ENCODE measurements around the gene COL1A2. TPM values are rescaled to one million over a fixed set of nuclear protein-coding genes. Genes with fewer than 3 reads are reported as not detected.

The COL1A2 gene
- not detected for polyA plus RNA-seq (2012; ENCODE audit: insufficient read depth, insufficient read length, low read depth)

DNA sequence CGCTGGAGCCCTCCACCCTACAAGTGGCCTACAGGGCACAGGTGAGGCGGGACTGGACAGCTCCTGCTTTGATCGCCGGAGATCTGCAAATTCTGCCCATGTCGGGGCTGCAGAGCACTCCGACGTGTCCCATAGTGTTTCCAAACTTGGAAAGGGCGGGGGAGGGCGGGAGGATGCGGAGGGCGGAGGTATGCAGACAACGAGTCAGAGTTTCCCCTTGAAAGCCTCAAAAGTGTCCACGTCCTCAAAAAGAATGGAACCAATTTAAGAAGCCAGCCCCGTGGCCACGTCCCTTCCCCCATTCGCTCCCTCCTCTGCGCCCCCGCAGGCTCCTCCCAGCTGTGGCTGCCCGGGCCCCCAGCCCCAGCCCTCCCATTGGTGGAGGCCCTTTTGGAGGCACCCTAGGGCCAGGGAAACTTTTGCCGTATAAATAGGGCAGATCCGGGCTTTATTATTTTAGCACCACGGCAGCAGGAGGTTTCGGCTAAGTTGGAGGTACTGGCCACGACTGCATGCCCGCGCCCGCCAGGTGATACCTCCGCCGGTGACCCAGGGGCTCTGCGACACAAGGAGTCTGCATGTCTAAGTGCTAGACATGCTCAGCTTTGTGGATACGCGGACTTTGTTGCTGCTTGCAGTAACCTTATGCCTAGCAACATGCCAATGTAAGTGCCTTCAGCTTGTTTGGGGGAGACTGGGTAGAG, at the start of gene COL1A2:
TSS of gene COL1A2 (plus strand) at position 459 of the 704 bp plus-strand sequence. CDS start at position 596, 137 bp downstream.
- H3K27me3 ChIP-seq = peaks cover 4% of the 10 kb centered on the region; the same call in 1 of the 2 replicates
- H3K36me3 ChIP-seq = no peaks in the 10 kb centered on the region
- H3K9me3 ChIP-seq = no peaks in the 10 kb centered on the region
- no peak within 1 kb of the TSS for H3K4me3 ChIP-seq (ENCODE audit: low read depth, low read length)
- no peak for DNase-seq
- no peaks in the 10 kb centered on the region for H3K4me1 ChIP-seq
- TF ChIP-seq, protein P1, sequence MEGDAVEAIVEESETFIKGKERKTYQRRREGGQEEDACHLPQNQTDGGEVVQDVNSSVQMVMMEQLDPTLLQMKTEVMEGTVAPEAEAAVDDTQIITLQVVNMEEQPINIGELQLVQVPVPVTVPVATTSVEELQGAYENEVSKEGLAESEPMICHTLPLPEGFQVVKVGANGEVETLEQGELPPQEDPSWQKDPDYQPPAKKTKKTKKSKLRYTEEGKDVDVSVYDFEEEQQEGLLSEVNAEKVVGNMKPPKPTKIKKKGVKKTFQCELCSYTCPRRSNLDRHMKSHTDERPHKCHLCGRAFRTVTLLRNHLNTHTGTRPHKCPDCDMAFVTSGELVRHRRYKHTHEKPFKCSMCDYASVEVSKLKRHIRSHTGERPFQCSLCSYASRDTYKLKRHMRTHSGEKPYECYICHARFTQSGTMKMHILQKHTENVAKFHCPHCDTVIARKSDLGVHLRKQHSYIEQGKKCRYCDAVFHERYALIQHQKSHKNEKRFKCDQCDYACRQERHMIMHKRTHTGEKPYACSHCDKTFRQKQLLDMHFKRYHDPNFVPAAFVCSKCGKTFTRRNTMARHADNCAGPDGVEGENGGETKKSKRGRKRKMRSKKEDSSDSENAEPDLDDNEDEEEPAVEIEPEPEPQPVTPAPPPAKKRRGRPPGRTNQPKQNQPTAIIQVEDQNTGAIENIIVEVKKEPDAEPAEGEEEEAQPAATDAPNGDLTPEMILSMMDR (IDR thresholded peaks at IDR 0.05; ENCODE audit: low read depth, low read length) = no peak

DNA sequence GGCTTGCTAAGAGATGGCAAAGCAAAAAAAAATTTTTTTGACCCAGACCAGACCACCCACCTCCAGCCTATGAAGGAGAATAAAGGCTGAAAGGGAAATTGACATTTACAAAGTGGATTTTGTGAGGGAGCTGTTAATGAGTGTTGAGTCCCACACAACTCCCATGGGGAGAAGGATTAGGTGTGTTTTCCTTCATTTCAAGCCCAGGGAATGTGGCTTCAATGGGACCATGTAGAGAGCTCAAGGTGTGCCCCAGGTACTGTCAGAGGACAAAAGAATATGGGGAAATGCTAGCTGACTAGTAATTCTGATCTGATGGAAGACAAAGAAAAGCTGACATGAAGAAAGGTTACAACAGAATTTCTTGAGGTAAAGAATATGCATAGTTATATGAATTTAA, 48.8 kb upstream of the COL1A2 start:
- Histone ChIP-seq H3K36me3 (no peaks in the 10 kb centered on the region), H3K27me3 (no peaks in the 10 kb centered on the region), H3K4me1 (no peaks in the 10 kb centered on the region), H3K9me3 (no peaks in the 10 kb centered on the region), H3K4me3 (ENCODE audit: low read depth, low read length) (no peak overlapping the region)
- TF ChIP-seq, protein P1 (IDR thresholded peaks at IDR 0.05; ENCODE audit: low read depth, low read length) = no peak
- no peak for DNase-seq

DNA sequence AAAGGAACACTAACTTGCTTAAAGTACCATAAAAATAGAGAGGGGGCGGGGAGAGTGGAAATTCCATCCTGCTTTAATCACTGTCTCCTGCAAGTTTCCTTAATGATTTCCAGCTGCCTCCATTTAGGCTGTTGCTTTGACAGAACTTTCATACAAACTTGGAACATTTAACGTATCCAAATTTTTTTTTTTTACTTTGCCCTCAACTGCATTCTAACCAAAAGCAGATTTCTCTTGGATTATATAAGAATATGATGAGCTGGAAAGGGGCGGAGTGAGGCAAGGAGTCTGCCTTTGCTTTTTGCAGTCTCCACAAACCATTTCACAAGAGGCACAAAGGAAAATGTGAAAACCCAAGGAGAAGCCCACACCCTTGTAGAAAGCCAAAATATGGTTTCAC, 46.6 kb upstream of the COL1A2 start:
- no peak for DNase-seq
- TF ChIP-seq, protein P1 (IDR thresholded peaks at IDR 0.05; ENCODE audit: low read depth, low read length) = no peak
- H3K27me3 ChIP-seq = peaks cover 10% of the 10 kb centered on the region
- H3K4me3 ChIP-seq (ENCODE audit: low read depth, low read length) = no peak overlapping the region
- H3K36me3 ChIP-seq = no peaks in the 10 kb centered on the region
- H3K9me3 ChIP-seq = no peaks in the 10 kb centered on the region
- no peaks in the 10 kb centered on the region for H3K4me1 ChIP-seq

DNA sequence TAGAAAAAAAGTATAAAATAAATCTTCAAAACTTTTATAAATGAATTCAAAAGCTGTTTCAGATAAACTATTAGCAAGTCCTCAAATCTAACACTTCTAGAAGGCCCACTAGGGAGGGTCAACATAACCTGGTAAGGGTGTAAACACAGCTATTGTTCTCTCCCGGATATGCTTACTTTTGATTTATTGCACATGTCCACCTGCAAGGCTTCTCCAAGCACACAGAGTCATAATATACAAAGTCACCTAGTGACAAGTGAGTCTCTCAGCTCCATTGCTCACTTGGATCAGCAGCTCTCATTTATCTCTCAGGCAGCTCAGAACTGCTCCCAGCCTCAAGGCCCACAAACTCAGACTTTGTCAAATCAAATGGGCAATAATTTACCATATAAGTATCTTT, 44.0 kb upstream of the COL1A2 start:
- H3K4me1 ChIP-seq = no peaks in the 10 kb centered on the region
- DNase-seq = no peak
- TF ChIP-seq, protein P1 (IDR thresholded peaks at IDR 0.05; ENCODE audit: low read depth, low read length) = no peak
- H3K9me3 ChIP-seq = no peaks in the 10 kb centered on the region
- H3K27me3 ChIP-seq = peaks cover 11% of the 10 kb centered on the region
- H3K4me3 ChIP-seq (ENCODE audit: low read depth, low read length) = no peak overlapping the region
- H3K36me3 ChIP-seq = no peaks in the 10 kb centered on the region

DNA sequence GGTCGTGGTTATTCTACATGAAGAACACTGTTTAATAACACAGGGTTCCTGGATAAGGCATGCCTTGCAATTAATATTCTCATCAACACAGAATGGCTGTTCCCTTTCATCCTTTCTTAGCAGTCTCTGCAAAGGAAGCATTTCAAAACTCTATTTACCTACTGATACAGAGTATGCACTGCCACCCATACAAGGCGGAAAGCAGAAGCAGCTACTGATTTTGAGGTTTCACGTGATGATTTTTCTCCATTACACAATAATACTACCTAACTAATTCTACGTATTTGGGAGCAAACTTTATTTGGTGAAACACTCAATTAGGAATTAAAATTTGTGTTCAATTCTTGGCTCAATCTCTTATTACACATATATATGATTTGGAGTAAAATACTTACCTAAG, 43.0 kb upstream of the COL1A2 start:
- no peaks in the 10 kb centered on the region for H3K9me3 ChIP-seq
- DNase-seq = no peak
- TF ChIP-seq, protein P1 (IDR thresholded peaks at IDR 0.05; ENCODE audit: low read depth, low read length) = no peak
- no peaks in the 10 kb centered on the region for H3K36me3 ChIP-seq
- peaks cover 11% of the 10 kb centered on the region for H3K27me3 ChIP-seq
- H3K4me1 ChIP-seq = no peaks in the 10 kb centered on the region
- H3K4me3 ChIP-seq (ENCODE audit: low read depth, low read length) = no peak overlapping the region

DNA sequence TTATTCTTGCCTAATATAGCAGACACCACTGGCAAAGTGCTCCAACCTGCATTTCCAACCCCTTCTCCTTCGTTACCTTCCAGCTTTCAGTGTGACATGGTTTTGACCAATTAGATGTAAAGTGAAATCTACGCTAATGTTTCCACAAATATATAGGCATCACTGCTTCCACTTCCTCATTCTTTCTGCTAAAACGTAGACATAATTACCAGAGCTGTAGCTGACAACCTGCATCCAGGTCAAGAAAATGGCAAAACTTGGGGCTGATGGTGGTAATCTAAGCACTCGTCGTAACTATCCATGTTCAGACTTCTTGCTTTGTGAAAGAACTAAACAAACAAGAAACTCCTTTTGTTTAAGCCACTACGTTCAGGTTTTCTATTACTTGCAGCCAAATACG, 41.8 kb upstream of the COL1A2 start:
- Histone ChIP-seq H3K4me1 (no peaks in the 10 kb centered on the region), H3K9me3 (no peaks in the 10 kb centered on the region), H3K27me3 (peaks cover 11% of the 10 kb centered on the region), H3K36me3 (no peaks in the 10 kb centered on the region), H3K4me3 (ENCODE audit: low read depth, low read length) (no peak overlapping the region)
- no peak for DNase-seq
- TF ChIP-seq, protein P1 (IDR thresholded peaks at IDR 0.05; ENCODE audit: low read depth, low read length) = no peak

All from BE2C (cell line).